ENCODE measurements around the gene RENBP. TPM values are rescaled to one million over a fixed set of nuclear protein-coding genes. Genes with fewer than 3 reads are reported as not detected.

The RENBP gene
- total RNA-seq, 2 donors from 2014 or later = 0.66 to 6.0 TPM

DNA sequence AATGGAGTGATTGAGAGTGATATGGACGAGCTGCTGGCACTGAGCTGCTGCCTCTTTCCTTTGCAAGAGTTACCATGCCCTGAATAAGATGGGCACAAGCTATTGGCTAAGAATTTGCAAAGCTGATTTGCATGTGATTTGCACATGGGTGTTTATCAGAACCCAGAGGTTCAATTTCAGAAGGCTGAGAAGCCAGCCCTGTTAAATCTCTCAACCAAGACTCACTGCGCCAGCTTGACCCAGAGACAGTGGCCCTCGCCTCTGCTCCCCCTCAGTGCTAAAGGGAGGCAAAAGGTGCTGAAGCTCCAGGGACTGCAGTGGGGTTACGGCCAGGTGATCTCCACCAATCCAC lies 19.1 kb downstream of the RENBP start:
- DNase-seq = no peak
- H3K27ac ChIP-seq = peak overlapping the region in 1 of 4 donors; percentile 96
- no peaks in the 10 kb centered on the region for H3K36me3 ChIP-seq (replicated peaks in 1 of 2; ENCODE audit: insufficient read depth in 1 of 2, low read depth in 2 of 2)
- ATAC-seq = no peak
- H3K4me3 ChIP-seq = no peak overlapping the region
- H3K4me1 ChIP-seq = peaks cover 29% of the 10 kb centered on the region
- 70% methylated on average over 4 of the region's 4 CpGs; no CpG with 5 or more reads in 1 of the 2 donors for WGBS, 2 donors
- intact Hi-C loops (cut with DNase I) = no loop called here
- no peak for TF ChIP-seq CTCF (IDR thresholded peaks at IDR 0.05)
- no peak for TF ChIP-seq POLR2A (IDR thresholded peaks at IDR 0.05)
- no peaks in the 10 kb centered on the region for H3K27me3 ChIP-seq
- H3K9me3 ChIP-seq = no peaks in the 10 kb centered on the region

- ATAC-seq (no peak), DNase-seq (peak in 1 of 4 donors; percentile 35)
- H3K36me3 ChIP-seq (replicated peaks in 1 of 2; ENCODE audit: insufficient read depth in 1 of 2, low read depth in 2 of 2) = no peaks in the 10 kb centered on the region
- TF ChIP-seq POLR2A (IDR thresholded peaks at IDR 0.05) (no peak), CTCF (IDR thresholded peaks at IDR 0.05) (peak in 1 of 7 experiments; percentile 16)
- WGBS, 2 donors = 29 to 57% methylated on average over 11 to 14 of the region's 14 CpGs
- H3K4me1 ChIP-seq = peaks cover 26% of the 10 kb centered on the region
- no peak overlapping the region for H3K4me3 ChIP-seq
- no peaks in the 10 kb centered on the region for H3K9me3 ChIP-seq
- intact Hi-C loops (cut with DNase I) = no loop called here
- peak overlapping the region in 1 of 4 donors; percentile 96 for H3K27ac ChIP-seq
- H3K27me3 ChIP-seq = no peaks in the 10 kb centered on the region
These were observed 20.1 kb downstream of the RENBP start for GRCh38 chrX:153924149-153924861.

GRCh38 chrX:153922932-153923857 lies 21.2 kb downstream of the RENBP start:
- intact Hi-C loops (cut with DNase I) = no loop called here
- Histone ChIP-seq H3K4me3 (no peak overlapping the region), H3K36me3 (replicated peaks in 1 of 2; ENCODE audit: insufficient read depth in 1 of 2, low read depth in 2 of 2) (no peaks in the 10 kb centered on the region), H3K9me3 (no peaks in the 10 kb centered on the region), H3K4me1 (peaks cover 20% of the 10 kb centered on the region), H3K27ac (no peak overlapping the region), H3K27me3 (no peaks in the 10 kb centered on the region)
- TF ChIP-seq POLR2A (IDR thresholded peaks at IDR 0.05) (no peak), CTCF (IDR thresholded peaks at IDR 0.05) (peak; percentile 27 to 61 (median 53))
- ATAC-seq (peak; percentile 77), DNase-seq (peak; percentile 81 to 95 (median 88))
- WGBS, 2 donors = 29 to 31% methylated on average over 12 to 19 of the region's 25 CpGs

GRCh38 chrX:153921511-153922446 lies 22.7 kb downstream of the RENBP start:
- Histone ChIP-seq H3K4me3 (no peak overlapping the region), H3K27ac (no peak overlapping the region), H3K4me1 (peaks cover 11% of the 10 kb centered on the region), H3K36me3 (replicated peaks in 1 of 2; ENCODE audit: insufficient read depth in 1 of 2, low read depth in 2 of 2) (no peaks in the 10 kb centered on the region), H3K9me3 (no peaks in the 10 kb centered on the region), H3K27me3 (no peaks in the 10 kb centered on the region)
- 57 to 80% methylated on average over 1 to 19 of the region's 40 CpGs for WGBS, 2 donors
- DNase-seq (no peak), ATAC-seq (no peak)
- TF ChIP-seq CTCF (IDR thresholded peaks at IDR 0.05) = no peak
- no peak for TF ChIP-seq POLR2A (IDR thresholded peaks at IDR 0.05)
- intact Hi-C loops (cut with DNase I) = no loop called here

All from body of pancreas (tissue), 4 donors.